ENCODE data around the gene MYB.
"Not testable (repeated sequence)": the region's sequence is repeated elsewhere in the genome, so short reads cannot be mapped to it uniquely, and the experiment has no call there.

Gene MYB

GRCh38 chr6:135243871-135244796 lies 63.0 kb downstream of the MYB start:
- H3K79me2 ChIP-seq (ENCODE audit: low read length): no peaks in the 10 kb centered on the region
- peak overlapping the region; percentile 39; the same call in 1 of the 2 replicates for H3K4me2 ChIP-seq (ENCODE audit: low read depth, low read length)
- DNase-seq: peak; percentile 43
- peak overlapping the region; percentile 24 for H2AFZ ChIP-seq (ENCODE audit: low read length)
- peaks cover 12% of the 10 kb centered on the region for H3K4me1 ChIP-seq (ENCODE audit: low read length)
- H3K27ac ChIP-seq (ENCODE audit: low read length): peak overlapping the region; percentile 38; the same call in 1 of the 2 replicates
- H3K4me3 ChIP-seq (ENCODE audit: low read length): no peak overlapping the region
- H3K9me3 ChIP-seq (replicated peaks; ENCODE audit: insufficient read depth, low read length): no peaks in the 10 kb centered on the region
- no peaks in the 10 kb centered on the region for H4K20me1 ChIP-seq (ENCODE audit: insufficient read depth, low read length)
- H3K27me3 ChIP-seq (replicated peaks; ENCODE audit: insufficient read depth, low read length): no peaks in the 10 kb centered on the region
- no peak overlapping the region; the same call in 1 of the 2 replicates for H3K9ac ChIP-seq (ENCODE audit: low read length)
- peaks cover 10% of the 10 kb centered on the region for H3F3A ChIP-seq (ENCODE audit: insufficient read depth, low read length)
- TF ChIP-seq EZH2phosphoT487 (IDR thresholded peaks at IDR 0.05; ENCODE audit: low read length) (no peak), CTCF (IDR thresholded peaks at IDR 0.05; ENCODE audit: low read length) (no peak), EZH2 (optimal IDR thresholded peaks at IDR 0.05; ENCODE audit: low read depth, low read length) (no peak)
- no peaks in the 10 kb centered on the region for H3K9me2 ChIP-seq (replicated peaks; ENCODE audit: insufficient read depth, low read length)
- no peaks in the 10 kb centered on the region for H3K36me3 ChIP-seq (replicated peaks; ENCODE audit: insufficient read depth, low read length)

GRCh38 chr6:135244805-135245204 lies 63.7 kb downstream of the MYB start:
- Histone ChIP-seq H4K20me1 (ENCODE audit: insufficient read depth, low read length) (no peaks in the 10 kb centered on the region), H3K9me2 (replicated peaks; ENCODE audit: insufficient read depth, low read length) (no peaks in the 10 kb centered on the region), H3K36me3 (replicated peaks; ENCODE audit: insufficient read depth, low read length) (no peaks in the 10 kb centered on the region), H3K9me3 (replicated peaks; ENCODE audit: insufficient read depth, low read length) (no peaks in the 10 kb centered on the region), H3K4me3 (ENCODE audit: low read length) (no peak overlapping the region), H3F3A (ENCODE audit: insufficient read depth, low read length) (peaks cover 10% of the 10 kb centered on the region), H3K79me2 (ENCODE audit: low read length) (no peaks in the 10 kb centered on the region), H3K9ac (ENCODE audit: low read length) (no peak overlapping the region; the same call in 1 of the 2 replicates), H2AFZ (ENCODE audit: low read length) (peak overlapping the region; percentile 24), H3K4me1 (ENCODE audit: low read length) (peaks cover 12% of the 10 kb centered on the region), H3K27ac (ENCODE audit: low read length) (peak overlapping the region; percentile 38; the same call in 1 of the 2 replicates), H3K27me3 (replicated peaks; ENCODE audit: insufficient read depth, low read length) (no peaks in the 10 kb centered on the region), H3K4me2 (ENCODE audit: low read depth, low read length) (peak overlapping the region; percentile 39; the same call in 1 of the 2 replicates)
- no peak for DNase-seq
- no peak for TF ChIP-seq CTCF (IDR thresholded peaks at IDR 0.05; ENCODE audit: low read length)
- no peak for TF ChIP-seq EZH2phosphoT487 (IDR thresholded peaks at IDR 0.05; ENCODE audit: low read length)
- TF ChIP-seq EZH2 (optimal IDR thresholded peaks at IDR 0.05; ENCODE audit: low read depth, low read length): no peak

- H3K79me2 ChIP-seq (ENCODE audit: low read length); H3K36me3 ChIP-seq (replicated peaks; ENCODE audit: insufficient read depth, low read length); H3K9me2 ChIP-seq (replicated peaks; ENCODE audit: insufficient read depth, low read length); H3K27me3 ChIP-seq (replicated peaks; ENCODE audit: insufficient read depth, low read length); H3K4me3 ChIP-seq (ENCODE audit: low read length); H3K9me3 ChIP-seq (replicated peaks; ENCODE audit: insufficient read depth, low read length); H3F3A ChIP-seq (ENCODE audit: insufficient read depth, low read length); DNase-seq; H4K20me1 ChIP-seq (ENCODE audit: insufficient read depth, low read length); H2AFZ ChIP-seq (ENCODE audit: low read length); H3K9ac ChIP-seq (ENCODE audit: low read length); H3K27ac ChIP-seq (ENCODE audit: low read length); H3K4me2 ChIP-seq (ENCODE audit: low read depth, low read length): not testable (repeated sequence)
- H3K4me1 ChIP-seq (ENCODE audit: low read length): peaks cover 12% of the 10 kb centered on the region
These were observed 65.4 kb downstream of the MYB start for GRCh38 chr6:135246412-135247012.
